Lung (tissue), 12 donors: ENCODE measurements around the gene SPTSSA. TPM values are rescaled to one million over a fixed set of nuclear protein-coding genes. Genes with fewer than 3 reads are reported as not detected.

Experiments
- ATAC-seq: fragments of 200-7000 bp; cut with Tn5 transposase; one replicate; pipeline ENCODE4 v1.9.1; 2020; ENCODE audit warnings: moderate number of reproducible peaks; ENCODE audit not compliant: insufficient read depth, low FRiP score
- DNase-seq, 3 donors: peaks; one replicate each; pipeline ENCODE4 v3.0.0-alpha.2; 2013 to 2017
- H3K27ac ChIP-seq, 2 donors: one replicate each; pipeline ENCODE4 v1.5.1; 2013; ENCODE audit warnings: mild to moderate bottlenecking in 2 of 2, moderate library complexity in 2 of 2, control low read depth in 1 of 2, inconsistent platforms in 1 of 2, low read depth in 1 of 2, low read length in 1 of 2
- H3K27me3 ChIP-seq, 3 donors: one replicate each; pipeline ENCODE4 v1.5.1; 2013; ENCODE audit warnings: low read length in 2 of 3; ENCODE audit not compliant: control insufficient read depth in 3 of 3, insufficient read depth in 3 of 3
- H3K36me3 ChIP-seq, 4 donors: one replicate each; pipeline ENCODE4 v1.5.1; 2013; ENCODE audit warnings: low read length in 4 of 4, mild to moderate bottlenecking in 1 of 4, moderate library complexity in 1 of 4; ENCODE audit not compliant: control insufficient read depth in 4 of 4, insufficient read depth in 4 of 4
- H3K4me1 ChIP-seq, 5 donors: one replicate each; pipeline ENCODE4 v1.5.1; 2013; ENCODE audit warnings: low read length in 5 of 5, mild to moderate bottlenecking in 2 of 5, moderate library complexity in 1 of 5; ENCODE audit not compliant: control insufficient read depth in 5 of 5, insufficient read depth in 5 of 5
- H3K4me3 ChIP-seq: one replicate; pipeline ENCODE4 v1.5.1; 2013; ENCODE audit warnings: mild to moderate bottlenecking, control low read depth, moderate library complexity
- H3K9ac ChIP-seq, 2 donors: one replicate each; pipeline ENCODE4 v1.5.1; 2013; ENCODE audit warnings: low read length in 2 of 2, control low read depth in 1 of 2; ENCODE audit not compliant: insufficient read depth in 1 of 2
- H3K9me3 ChIP-seq, 4 donors: one replicate each; pipeline ENCODE4 v1.5.1; 2013; ENCODE audit warnings: low read length in 3 of 4, mild to moderate bottlenecking in 1 of 4, moderate library complexity in 1 of 4; ENCODE audit not compliant: control insufficient read depth in 4 of 4, insufficient read depth in 3 of 4
- CTCF ChIP-seq: IDR thresholded peaks from 2 replicates; pipeline ENCODE4 v1.5.1; 2012; ENCODE audit warnings: mild to moderate bottlenecking; ENCODE audit errors: control extremely low read depth, extremely low read depth
- WGBS, 2 donors: extraction: QIAGEN DNeasy Blood & Tissue Kit; methylation state at CpG; one replicate each; pipeline ENCODE4 v1.1.7; 2013; 5-methylcytosine and 5-hydroxymethylcytosine counted together
- polyA plus RNA-seq, 2 donors: library from polyadenylated mRNA; stranded (reverse); fragments of 200-250 nt; gene quantifications; one replicate each; pipeline ENCODE4 v1.2.1, GENCODE V29; 2013
- total RNA-seq, 2 donors: library from RNA; depleted of rRNA in 1 of 2; stranded (reverse); fragments of >200 nt in 1 of 2; gene quantifications; one replicate each; pipeline ENCODE4 v1.2.1, GENCODE V29; 2014 to 2021
- donor health status: control.
- donor health status: control.
- donor health status: Bipolar disorder and iron deficiency.
- donor health status: healthy.
- donor health status: DM: yes; HTN: yes; CAD: no.

SPTSSA gene
- total and polyA plus RNA-seq, 4 donors, result 51.8 to 92.5 (median 78.0) TPM

- no peak overlapping the region for H3K9ac ChIP-seq
- no peaks in the 10 kb centered on the region for H3K9me3 ChIP-seq
- H3K27ac ChIP-seq, result no peak overlapping the region
- H3K27me3 ChIP-seq, result no peaks in the 10 kb centered on the region
- DNase-seq (no peak), ATAC-seq (no peak)
- no peaks in the 10 kb centered on the region for H3K36me3 ChIP-seq
- no peak for TF ChIP-seq CTCF
- H3K4me3 ChIP-seq, result no peak overlapping the region
- no peaks in the 10 kb centered on the region for H3K4me1 ChIP-seq
- 9 to 31% methylated on average over 1 of the region's 1 CpG for WGBS, 2 donors
These were observed 27.3 kb upstream of the SPTSSA start for GRCh38 chr14:34489324-34489723.

GRCh38 chr14:34488528-34488927 lies 26.5 kb upstream of the SPTSSA start:
- Histone ChIP-seq H3K27me3 (no peaks in the 10 kb centered on the region), H3K4me1 (no peaks in the 10 kb centered on the region), H3K27ac (no peak overlapping the region), H3K4me3 (no peak overlapping the region), H3K9me3 (no peaks in the 10 kb centered on the region), H3K9ac (no peak overlapping the region), H3K36me3 (no peaks in the 10 kb centered on the region)
- no peak for TF ChIP-seq CTCF
- WGBS, 2 donors, result 96 to 97% methylated on average over 7 of the region's 7 CpGs
- DNase-seq, result no peak
- no peak for ATAC-seq

GRCh38 chr14:34484726-34485125 lies 22.7 kb upstream of the SPTSSA start:
- no peaks in the 10 kb centered on the region for H3K36me3 ChIP-seq
- H3K9ac ChIP-seq, result no peak overlapping the region
- TF ChIP-seq CTCF, result no peak
- no peak overlapping the region for H3K27ac ChIP-seq
- no peaks in the 10 kb centered on the region for H3K27me3 ChIP-seq
- H3K4me3 ChIP-seq, result no peak overlapping the region
- ATAC-seq (no peak), DNase-seq (no peak)
- no peaks in the 10 kb centered on the region for H3K9me3 ChIP-seq
- no peaks in the 10 kb centered on the region for H3K4me1 ChIP-seq
- WGBS, 2 donors, result 96 to 100% methylated on average over 1 of the region's 1 CpG

GRCh38 chr14:34482463-34482862 lies 20.4 kb upstream of the SPTSSA start:
- 71 to 84% methylated on average over 2 of the region's 2 CpGs for WGBS, 2 donors
- Histone ChIP-seq H3K27ac (no peak overlapping the region), H3K4me1 (no peaks in the 10 kb centered on the region)

More at GRCh38 chr14:34482463-34482862, 20.4 kb upstream of the SPTSSA start:
- Histone ChIP-seq H3K4me3 (no peak overlapping the region), H3K36me3 (no peaks in the 10 kb centered on the region), H3K27me3 (no peaks in the 10 kb centered on the region), H3K9ac (no peak overlapping the region), H3K9me3 (no peaks in the 10 kb centered on the region)
- DNase-seq (no peak), ATAC-seq (no peak)
- TF ChIP-seq CTCF, result no peak
